OCI-LY7 (cell line): ENCODE results near the gene ALPL.

Experiments used
- EZH2phosphoT487 ChIP-seq: fragments of 200-600 bp; sonication (generic); IDR thresholded peaks from 2 replicates; pipeline ENCODE4 v1.6.1; 2018; ENCODE audit warnings: low read depth, borderline replicate concordance, mild to moderate bottlenecking, mixed run types, antibody characterized with exemption, low read length, moderate library complexity, mixed read lengths
- TF ChIP-seq, protein P1 (sequence below): fragments of 200-600 bp; sonication (generic); conservative IDR thresholded peaks from 2 replicates; pipeline ENCODE4 v1.5.1; 2014; ENCODE audit warnings: mild to moderate bottlenecking, antibody characterized with exemption, low read length, moderate library complexity, mixed read lengths

DNA sequence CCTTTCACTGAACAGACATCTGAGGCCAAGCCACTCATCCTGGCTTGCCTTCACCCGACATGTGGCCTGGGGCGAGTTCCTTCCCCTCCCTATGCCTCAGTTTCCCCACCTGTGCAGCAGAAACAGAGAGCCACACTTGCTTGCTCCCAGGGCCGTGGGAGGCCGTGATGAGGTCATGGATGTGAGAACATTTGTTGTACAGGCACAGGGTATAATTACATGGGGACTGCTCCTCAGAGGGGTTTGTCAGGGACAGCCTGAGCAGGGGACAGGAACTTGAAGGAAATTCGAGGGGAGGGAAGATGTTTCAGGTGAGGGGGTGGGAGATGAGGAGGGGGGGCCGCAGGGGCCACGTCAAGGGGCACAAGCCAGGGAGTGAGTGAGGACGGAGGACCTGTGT is 56.1 kb downstream of the ALPL start:
- TF ChIP-seq, protein P1, sequence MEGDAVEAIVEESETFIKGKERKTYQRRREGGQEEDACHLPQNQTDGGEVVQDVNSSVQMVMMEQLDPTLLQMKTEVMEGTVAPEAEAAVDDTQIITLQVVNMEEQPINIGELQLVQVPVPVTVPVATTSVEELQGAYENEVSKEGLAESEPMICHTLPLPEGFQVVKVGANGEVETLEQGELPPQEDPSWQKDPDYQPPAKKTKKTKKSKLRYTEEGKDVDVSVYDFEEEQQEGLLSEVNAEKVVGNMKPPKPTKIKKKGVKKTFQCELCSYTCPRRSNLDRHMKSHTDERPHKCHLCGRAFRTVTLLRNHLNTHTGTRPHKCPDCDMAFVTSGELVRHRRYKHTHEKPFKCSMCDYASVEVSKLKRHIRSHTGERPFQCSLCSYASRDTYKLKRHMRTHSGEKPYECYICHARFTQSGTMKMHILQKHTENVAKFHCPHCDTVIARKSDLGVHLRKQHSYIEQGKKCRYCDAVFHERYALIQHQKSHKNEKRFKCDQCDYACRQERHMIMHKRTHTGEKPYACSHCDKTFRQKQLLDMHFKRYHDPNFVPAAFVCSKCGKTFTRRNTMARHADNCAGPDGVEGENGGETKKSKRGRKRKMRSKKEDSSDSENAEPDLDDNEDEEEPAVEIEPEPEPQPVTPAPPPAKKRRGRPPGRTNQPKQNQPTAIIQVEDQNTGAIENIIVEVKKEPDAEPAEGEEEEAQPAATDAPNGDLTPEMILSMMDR = no peak
- TF ChIP-seq EZH2phosphoT487 = no peak
